IMR-90 (cell line): ENCODE data around the gene KRABD2.

Experiments used
- ATAC-seq: fragments of 200-7000 bp; cut with Tn5 transposase; 2 replicates; pipeline ENCODE4 v1.9.1; 2020; ENCODE audit warnings: low read depth, mild to moderate bottlenecking, moderate library complexity
- BruUV-seq: library from RNA; stranded (reverse); fragments of 400-500 nt; replicated peaks from 2 replicates; lab custom pipeline; 2021; lab: Mats Ljungman, UMichigan
- CTCF ChIA-PET: fragments of 300-600 bp; formaldehyde crosslinking; extraction: SDS; loops from one replicate; lab custom pipeline; 2021; ENCODE audit warnings: antibody characterized with exemption; lab: Yijun Ruan, JAX
- POLR2A ChIA-PET: fragments of 300-600 bp; sonication (Branson Sonifier 250); formaldehyde crosslinking; loops from one replicate; lab custom pipeline; 2022; ENCODE audit warnings: antibody characterized with exemption; ENCODE audit not compliant: unreplicated experiment; lab: Charles Lee
- DNase-seq: peaks from one replicate; pipeline ENCODE4 v3.0.0; 2013
- H2AFZ ChIP-seq: replicated peaks from 2 replicates; pipeline ENCODE3; 2013; ENCODE audit warnings: low read length, mild to moderate bottlenecking; ENCODE audit not compliant: poor library complexity
- H2AK5ac ChIP-seq: 2 replicates; pipeline ENCODE4 v1.6.1; 2013; ENCODE audit warnings: low read depth, low read length, inconsistent platforms
- H2AK9ac ChIP-seq: replicated peaks from 2 replicates; pipeline ENCODE3; 2013; ENCODE audit warnings: mild to moderate bottlenecking, low read depth, low read length, moderate library complexity; ENCODE audit not compliant: poor library complexity
- H2BK120ac ChIP-seq: 2 replicates; pipeline ENCODE4 v1.6.1; 2013; ENCODE audit warnings: low read depth, low read length, inconsistent platforms
- H2BK15ac ChIP-seq: 3 replicates; pipeline ENCODE4 v1.6.1; 2013; ENCODE audit warnings: low read depth, low read length, inconsistent platforms
- H2BK20ac ChIP-seq: 2 replicates; pipeline ENCODE4 v1.6.1; 2013; ENCODE audit warnings: low read depth, mild to moderate bottlenecking, inconsistent platforms, low read length, moderate library complexity
- H2BK5ac ChIP-seq: 2 replicates; pipeline ENCODE4 v1.6.1; 2013; ENCODE audit warnings: mild to moderate bottlenecking, low read depth, low read length, inconsistent platforms; ENCODE audit not compliant: poor library complexity, severe bottlenecking
- H3K14ac ChIP-seq: replicated peaks from 2 replicates; pipeline ENCODE4 v1.6.1; 2013; ENCODE audit warnings: low read depth, low read length, inconsistent platforms
- H3K18ac ChIP-seq: 2 replicates; pipeline ENCODE4 v1.6.1; 2013; ENCODE audit warnings: low read depth, low read length, control low read depth
- H3K23ac ChIP-seq: 2 replicates; pipeline ENCODE4 v1.6.1; 2013; ENCODE audit warnings: low read depth, low read length, inconsistent platforms
- H3K27ac ChIP-seq: 2 replicates; pipeline ENCODE4 v1.5.1; 2013; ENCODE audit warnings: mild to moderate bottlenecking, control low read depth, low read length; ENCODE audit not compliant: insufficient read depth
- H3K27me3 ChIP-seq: 2 replicates; pipeline ENCODE4 v1.6.1; 2013; ENCODE audit warnings: low read length; ENCODE audit not compliant: control insufficient read depth, insufficient read depth
- H3K36me3 ChIP-seq: 2 replicates; pipeline ENCODE4 v1.6.1; 2013; ENCODE audit warnings: low read length, mixed read lengths; ENCODE audit not compliant: control insufficient read depth, insufficient read depth
- H3K4ac ChIP-seq: 2 replicates; pipeline ENCODE4 v1.6.1; 2013; ENCODE audit warnings: low read depth, low read length, inconsistent platforms
- H3K4me1 ChIP-seq: 2 replicates; pipeline ENCODE4 v1.6.1; 2013; ENCODE audit warnings: low read length, mixed read lengths; ENCODE audit not compliant: control insufficient read depth, insufficient read depth
- H3K4me2 ChIP-seq: 2 replicates; pipeline ENCODE4 v1.6.1; 2013; ENCODE audit warnings: low read depth, mild to moderate bottlenecking, control low read depth, low read length, moderate library complexity
- H3K4me3 ChIP-seq: 2 replicates; pipeline ENCODE4 v1.5.1; 2013; ENCODE audit warnings: low read depth, mild to moderate bottlenecking, control low read depth, low read length, moderate library complexity; ENCODE audit not compliant: insufficient read depth
- H3K56ac ChIP-seq: 2 replicates; pipeline ENCODE4 v1.6.1; 2013; ENCODE audit warnings: low read length, inconsistent platforms; ENCODE audit not compliant: insufficient read depth; ENCODE audit errors: extremely low read depth
- H3K79me1 ChIP-seq, 2 experiments: 2 replicates each; pipeline ENCODE4 v1.6.1; 2013; ENCODE audit warnings: low read length in 2 of 2, inconsistent platforms in 1 of 2, low read depth in 1 of 2
- H3K9ac ChIP-seq: 2 replicates; pipeline ENCODE4 v1.6.1; 2013; ENCODE audit warnings: low read depth, low read length, control low read depth
- H3K9me1 ChIP-seq: 2 replicates; pipeline ENCODE4 v1.6.1; 2013; ENCODE audit warnings: low read length, inconsistent platforms; ENCODE audit not compliant: insufficient read depth
- H3K9me3 ChIP-seq: 2 replicates; pipeline ENCODE4 v1.6.1; 2013; ENCODE audit warnings: low read length; ENCODE audit not compliant: control insufficient read depth, insufficient read depth
- H4K20me1 ChIP-seq: 2 replicates; pipeline ENCODE4 v1.6.1; 2013; ENCODE audit warnings: low read length, inconsistent platforms; ENCODE audit not compliant: insufficient read depth
- H4K5ac ChIP-seq: 2 replicates; pipeline ENCODE4 v1.6.1; 2013; ENCODE audit warnings: mild to moderate bottlenecking, low read depth, low read length, control low read depth
- H4K8ac ChIP-seq, 2 experiments: 2 replicates each; pipeline ENCODE4 v1.6.1; 2013; ENCODE audit warnings: low read depth in 2 of 2, low read length in 2 of 2, control low read depth in 1 of 2, inconsistent platforms in 1 of 2
- H4K91ac ChIP-seq: 2 replicates; pipeline ENCODE4 v1.6.1; 2013; ENCODE audit warnings: low read depth, low read length, inconsistent platforms; ENCODE audit not compliant: insufficient read depth
- BHLHE40 ChIP-seq: fragments of 150-350 bp; IDR thresholded peaks from 2 replicates; pipeline ENCODE4 v1.6.1; 2016; ENCODE audit warnings: mild to moderate bottlenecking, low read depth, low read length
- CEBPB ChIP-seq: IDR thresholded peaks from 2 replicates; pipeline ENCODE4 v1.6.1; 2012; ENCODE audit warnings: low read depth, low read length, improper control_type of control experiment
- CHD1 ChIP-seq: IDR thresholded peaks from 2 replicates; pipeline ENCODE4 v1.6.1; 2012; ENCODE audit warnings: low read depth, low read length, improper control_type of control experiment
- FOS ChIP-seq: fragments of 150-350 bp; IDR thresholded peaks from 2 replicates; pipeline ENCODE4 v1.6.1; 2016; ENCODE audit warnings: low read depth, low read length
- MAFK ChIP-seq: IDR thresholded peaks from 2 replicates; pipeline ENCODE4 v1.6.1; 2012; ENCODE audit warnings: low read depth, low read length, improper control_type of control experiment
- MAZ ChIP-seq: IDR thresholded peaks from 2 replicates; pipeline ENCODE4 v1.6.1; 2012; ENCODE audit warnings: low read depth, mild to moderate bottlenecking, low read length, improper control_type of control experiment, moderate library complexity, borderline replicate concordance
- MXI1 ChIP-seq: IDR thresholded peaks from 2 replicates; pipeline ENCODE4 v1.6.1; 2012; ENCODE audit warnings: low read depth, mild to moderate bottlenecking, low read length, moderate library complexity, borderline replicate concordance
- NFE2L2 ChIP-seq: fragments of 150-350 bp; IDR thresholded peaks from 2 replicates; pipeline ENCODE4 v1.6.1; 2016; ENCODE audit warnings: low read depth, mild to moderate bottlenecking, low read length
- POLR2A ChIP-seq: IDR thresholded peaks from 2 replicates; pipeline ENCODE4 v1.6.1; 2012; ENCODE audit warnings: mild to moderate bottlenecking, low read depth, low read length
- RAD21 ChIP-seq: IDR thresholded peaks from 2 replicates; pipeline ENCODE4 v1.6.1; 2012; ENCODE audit warnings: low read length, improper control_type of control experiment
- RCOR1 ChIP-seq: IDR thresholded peaks from 2 replicates; pipeline ENCODE4 v1.6.1; 2012; ENCODE audit warnings: mild to moderate bottlenecking, low read length, improper control_type of control experiment; ENCODE audit not compliant: insufficient replicate concordance
- RFX5 ChIP-seq: IDR thresholded peaks from 2 replicates; pipeline ENCODE4 v1.8.0; 2012; ENCODE audit warnings: low read depth, mild to moderate bottlenecking, low read length, moderate library complexity
- SMC3 ChIP-seq: fragments of 150-350 bp; IDR thresholded peaks from 2 replicates; pipeline ENCODE4 v1.6.1; 2016; ENCODE audit warnings: low read depth, mild to moderate bottlenecking, antibody characterized with exemption, low read length, moderate library complexity
- WGBS, 2 experiments: methylation state at CpG; one replicate each; pipeline versions ENCODE4 v1.1.5 to v1.1.7; 2013; ENCODE audit warnings: missing lambda C conversion rate in 2 of 2; ENCODE audit not compliant: insufficient read length in 1 of 2; ENCODE audit errors: extremely low coverage in 2 of 2; 5-methylcytosine and 5-hydroxymethylcytosine counted together
- dilution Hi-C: fragments of 300-500 bp; cut with HindIII; formaldehyde crosslinking; loops from one replicate; pipeline ENCODE4 v1.14.3; 2018; ENCODE audit warnings: low sequenced_read_pairs; ENCODE audit not compliant: unreplicated experiment
- in situ Hi-C: fragments of 300-500 bp; cut with MboI; formaldehyde crosslinking; loops from 3 replicates; pipeline ENCODE4 v1.14.3; 2019; ENCODE audit warnings: low sequenced_read_pairs, inconsistent platforms, mixed read lengths
- intact Hi-C: fragments of 100-400 bp; cut with micrococcal nuclease; formaldehyde crosslinking; loops from 2 replicates; pipeline ENCODE4 v1.10.0; 2022
- TF ChIP-seq, protein P1 (sequence below): conservative IDR thresholded peaks from 2 replicates; pipeline ENCODE4 v1.5.1; 2012; ENCODE audit warnings: mild to moderate bottlenecking, low read depth, low read length, improper control_type of control experiment
- TF ChIP-seq, protein P2 (sequence below): fragments of 150-350 bp; IDR thresholded peaks from 2 replicates; pipeline ENCODE4 v1.6.1; 2016; ENCODE audit warnings: low read depth, mild to moderate bottlenecking, low read length, moderate library complexity, borderline replicate concordance

The KRABD2 gene

GRCh38 chr17:8409966-8410882 lies 33.7 kb upstream of the KRABD2 start:
- intact Hi-C loops, result loop anchor here (1.0 to 2.0 kb wide), 2 partner anchors 336 to 375 kb away; no protein-coding TSS in a partner anchor
- no peak overlapping the region for H3K4me3 ChIP-seq
- TF ChIP-seq MAFK (no peak), RCOR1 (no peak), NFE2L2 (no peak), SMC3 (peak; percentile 74), BHLHE40 (no peak), FOS (no peak), MAZ (no peak), CHD1 (no peak), MXI1 (no peak), CEBPB (no peak), POLR2A (no peak), RAD21 (peak; percentile 76), RFX5 (no peak)
- TF ChIP-seq, protein P1, sequence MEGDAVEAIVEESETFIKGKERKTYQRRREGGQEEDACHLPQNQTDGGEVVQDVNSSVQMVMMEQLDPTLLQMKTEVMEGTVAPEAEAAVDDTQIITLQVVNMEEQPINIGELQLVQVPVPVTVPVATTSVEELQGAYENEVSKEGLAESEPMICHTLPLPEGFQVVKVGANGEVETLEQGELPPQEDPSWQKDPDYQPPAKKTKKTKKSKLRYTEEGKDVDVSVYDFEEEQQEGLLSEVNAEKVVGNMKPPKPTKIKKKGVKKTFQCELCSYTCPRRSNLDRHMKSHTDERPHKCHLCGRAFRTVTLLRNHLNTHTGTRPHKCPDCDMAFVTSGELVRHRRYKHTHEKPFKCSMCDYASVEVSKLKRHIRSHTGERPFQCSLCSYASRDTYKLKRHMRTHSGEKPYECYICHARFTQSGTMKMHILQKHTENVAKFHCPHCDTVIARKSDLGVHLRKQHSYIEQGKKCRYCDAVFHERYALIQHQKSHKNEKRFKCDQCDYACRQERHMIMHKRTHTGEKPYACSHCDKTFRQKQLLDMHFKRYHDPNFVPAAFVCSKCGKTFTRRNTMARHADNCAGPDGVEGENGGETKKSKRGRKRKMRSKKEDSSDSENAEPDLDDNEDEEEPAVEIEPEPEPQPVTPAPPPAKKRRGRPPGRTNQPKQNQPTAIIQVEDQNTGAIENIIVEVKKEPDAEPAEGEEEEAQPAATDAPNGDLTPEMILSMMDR, result peak; percentile 86
- TF ChIP-seq, protein P2, sequence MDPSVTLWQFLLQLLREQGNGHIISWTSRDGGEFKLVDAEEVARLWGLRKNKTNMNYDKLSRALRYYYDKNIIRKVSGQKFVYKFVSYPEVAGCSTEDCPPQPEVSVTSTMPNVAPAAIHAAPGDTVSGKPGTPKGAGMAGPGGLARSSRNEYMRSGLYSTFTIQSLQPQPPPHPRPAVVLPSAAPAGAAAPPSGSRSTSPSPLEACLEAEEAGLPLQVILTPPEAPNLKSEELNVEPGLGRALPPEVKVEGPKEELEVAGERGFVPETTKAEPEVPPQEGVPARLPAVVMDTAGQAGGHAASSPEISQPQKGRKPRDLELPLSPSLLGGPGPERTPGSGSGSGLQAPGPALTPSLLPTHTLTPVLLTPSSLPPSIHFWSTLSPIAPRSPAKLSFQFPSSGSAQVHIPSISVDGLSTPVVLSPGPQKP, result no peak

More at GRCh38 chr17:8409966-8410882, 33.7 kb upstream of the KRABD2 start:
- Histone ChIP-seq H2BK5ac (no peak overlapping the region), H2AK9ac (no peak overlapping the region), H3K23ac (no peak overlapping the region), H4K20me1 (no peaks in the 10 kb centered on the region), H4K91ac (no peak overlapping the region), H3K4me1 (no peaks in the 10 kb centered on the region), H3K56ac (no peak overlapping the region), H3K14ac (no peak overlapping the region), H2BK20ac (no peak overlapping the region), H3K4me2 (peak overlapping the region; percentile 38; the same call in 1 of the 2 replicates), H3K27ac (no peak overlapping the region), H3K79me1 (no peaks in the 10 kb centered on the region), H2BK120ac (no peak overlapping the region), H4K8ac (no peak overlapping the region; a peak in 1 of 4 replicates), H4K5ac (no peak overlapping the region), H3K36me3 (no peaks in the 10 kb centered on the region), H2AFZ (peak overlapping the region; percentile 27), H3K9me3 (no peaks in the 10 kb centered on the region), H3K9ac (no peak overlapping the region), H2BK15ac (no peak overlapping the region), H3K27me3 (peaks cover 11% of the 10 kb centered on the region), H2AK5ac (no peak overlapping the region), H3K4ac (no peak overlapping the region), H3K9me1 (no peaks in the 10 kb centered on the region), H3K18ac (no peak overlapping the region)
- CTCF ChIA-PET, result interaction anchor here (0.5 to 2.4 kb wide), 16 partner anchors 8 to 1488 kb away, joined by 3 to 10 read pairs (median 4); partner anchors contain the start of gene NDEL1
- POLR2A ChIA-PET, result no interaction called here
- dilution Hi-C loops (no loop called here), in situ Hi-C loops (loop anchor here (10.0 kb wide), 2 partner anchors 345 to 375 kb away; partner anchors contain the start of gene SPDYE4)
- peak; percentile 99 for ATAC-seq
- BruUV-seq, result no TSS peak
- peak; percentile 82 for DNase-seq
- 10% methylated on average over 7 of the region's 19 CpGs; no CpG with 5 or more reads in 1 of the 2 experiments for WGBS, 2 experiments
